CD4-positive, alpha-beta memory T cell (primary cell): ENCODE results near the gene TIMM23. TPM values are rescaled to one million over a fixed set of nuclear protein-coding genes. Genes with fewer than 3 reads are reported as not detected.
"Not testable (repeated sequence)": the region's sequence is repeated elsewhere in the genome, so short reads cannot be mapped to it uniquely, and the experiment has no call there.

Experiments
- CTCF ChIA-PET: fragments of 350-600 bp; sonication (Branson Sonifier 250); formaldehyde crosslinking; loops from one replicate; lab custom pipeline; 2021; ENCODE audit warnings: inconsistent platforms; ENCODE audit not compliant: partially characterized antibody; lab: Charles Lee
- POLR2A ChIA-PET: fragments of 350-600 bp; sonication (Branson Sonifier 250); formaldehyde crosslinking; loops from one replicate; lab custom pipeline; 2021; ENCODE audit not compliant: partially characterized antibody; lab: Charles Lee
- DNase-seq, 5 donors: peaks; one replicate each; pipeline versions ENCODE4 v3.0.0 to v3.0.0-alpha.2; 2020 to 2022; ENCODE audit warnings: mixed read lengths in 1 of 5
- H3K27ac ChIP-seq: one replicate; pipeline ENCODE4 v1.7.0; 2013; ENCODE audit warnings: low read depth, low read length
- H3K27me3 ChIP-seq: 2 replicates; pipeline ENCODE4 v1.7.0; 2013; ENCODE audit warnings: mild to moderate bottlenecking, low read length, moderate library complexity; ENCODE audit not compliant: insufficient read depth
- H3K36me3 ChIP-seq: 2 replicates; pipeline ENCODE4 v1.7.0; 2013; ENCODE audit warnings: mild to moderate bottlenecking, low read length, moderate library complexity; ENCODE audit not compliant: insufficient read depth
- H3K4me1 ChIP-seq: 2 replicates; pipeline ENCODE4 v1.7.0; 2013; ENCODE audit warnings: mild to moderate bottlenecking, low read length, moderate library complexity; ENCODE audit not compliant: insufficient read depth
- H3K4me3 ChIP-seq, 2 donors: one replicate each; pipeline ENCODE4 v1.7.0; 2013; ENCODE audit warnings: low read length in 2 of 2, mild to moderate bottlenecking in 1 of 2
- H3K9me3 ChIP-seq, 2 donors: one replicate each; pipeline ENCODE4 v1.7.0; 2013; ENCODE audit warnings: low read length in 2 of 2, control low read depth in 1 of 2; ENCODE audit not compliant: control insufficient read depth in 1 of 2
- H3K27ac Mint-ChIP-seq, 7 donors: one replicate each; pipeline ENCODE4 v1.8.0; 2020 to 2021; ENCODE audit warnings: mixed read lengths in 7 of 7, mild to moderate bottlenecking in 6 of 7, inconsistent platforms in 3 of 7, moderate library complexity in 3 of 7
- H3K27me3 Mint-ChIP-seq, 2 donors: one replicate each; pipeline ENCODE4 v1.8.0; 2020 to 2021; ENCODE audit warnings: mixed read lengths in 2 of 2
- H3K36me3 Mint-ChIP-seq, 2 donors: one replicate each; pipeline ENCODE4 v1.8.0; 2020 to 2021; ENCODE audit warnings: mixed read lengths in 2 of 2, inconsistent platforms in 1 of 2, mild to moderate bottlenecking in 1 of 2
- H3K4me1 Mint-ChIP-seq, 4 donors: one replicate each; pipeline ENCODE4 v1.8.0; 2020 to 2021; ENCODE audit warnings: mixed read lengths in 4 of 4, mild to moderate bottlenecking in 1 of 4
- H3K4me3 Mint-ChIP-seq, 8 donors: one replicate each; pipeline ENCODE4 v1.8.0; 2020 to 2021; ENCODE audit warnings: mixed read lengths in 8 of 8, mild to moderate bottlenecking in 7 of 8, moderate library complexity in 6 of 8, inconsistent platforms in 3 of 8
- H3K9me3 Mint-ChIP-seq, 8 donors: one replicate each; pipeline ENCODE4 v1.8.0; 2020 to 2021; ENCODE audit warnings: mixed read lengths in 8 of 8, mild to moderate bottlenecking in 5 of 8, inconsistent platforms in 3 of 8, moderate library complexity in 1 of 8
- intact Hi-C: fragments of 100-400 bp; cut with micrococcal nuclease; formaldehyde crosslinking; loops from one replicate; pipeline ENCODE4 v1.15.1; 2023
- polyA plus RNA-seq, 2 donors: library from polyadenylated mRNA; unstranded; fragments of 300-500 nt; fragmentation: Illumina TruSeq; gene quantifications; one replicate each; pipeline ENCODE4 v1.2.3, GENCODE V29; 2021
- total RNA-seq, 2 experiments: library from RNA; stranded (reverse); gene quantifications; one replicate each; pipeline ENCODE4 v1.2.3, GENCODE V29; 2021

The TIMM23 gene
- total and polyA plus RNA-seq, 4 experiments from 2014 or later, result 25.0 to 66.6 (median 44.1) TPM

- POLR2A ChIA-PET, H3K27ac Mint-ChIP-seq, intact Hi-C loops, H3K4me3 ChIP-seq, CTCF ChIA-PET, H3K27ac ChIP-seq, H3K4me3 Mint-ChIP-seq, H3K9me3 Mint-ChIP-seq, DNase-seq, H3K27me3 ChIP-seq, H3K4me1 ChIP-seq, H3K9me3 ChIP-seq, H3K27me3 Mint-ChIP-seq, H3K4me1 Mint-ChIP-seq, H3K36me3 ChIP-seq: not testable (repeated sequence)
- peaks cover 12 to 43% of the 10 kb centered on the region in 2 donors for H3K36me3 Mint-ChIP-seq
Observed at GRCh38 chr10:45985590-45985989, 13.3 kb downstream of the TIMM23 start.

GRCh38 chr10:45997557-45997956 lies 25.3 kb downstream of the TIMM23 start:
- no peak overlapping the region for H3K4me3 Mint-ChIP-seq
- H3K9me3 ChIP-seq, result no peaks in the 10 kb centered on the region
- no peaks in the 10 kb centered on the region for H3K27me3 ChIP-seq
- no peaks in the 10 kb centered on the region for H3K27me3 Mint-ChIP-seq
- ChIA-PET CTCF (interaction anchor here (0.7 kb wide), 1 partner anchor 205 kb away, joined by 3 read pairs; no protein-coding TSS in a partner anchor), POLR2A (no interaction called here)
- peak overlapping the region in 4 of 7 donors; percentile 48 to 69 (median 57) for H3K27ac Mint-ChIP-seq
- no peaks in the 10 kb centered on the region for H3K4me1 ChIP-seq
- peaks cover 55 to 58% of the 10 kb centered on the region in 2 donors for H3K36me3 Mint-ChIP-seq
- H3K4me1 Mint-ChIP-seq, result peaks cover 0 to 5% (median 2%) of the 10 kb centered on the region in 4 donors
- peaks cover 0 to 6% (median 0%) of the 10 kb centered on the region in 8 donors for H3K9me3 Mint-ChIP-seq
- peaks cover 14% of the 10 kb centered on the region for H3K36me3 ChIP-seq
- DNase-seq, result no peak
- no peak overlapping the region for H3K4me3 ChIP-seq
- H3K27ac ChIP-seq, result no peak overlapping the region
- intact Hi-C loops, result no loop called here

- H3K27ac Mint-ChIP-seq, result peak overlapping the region in 2 of 7 donors; percentile 48 to 62
- peaks cover 0 to 6% (median 0%) of the 10 kb centered on the region in 8 donors for H3K9me3 Mint-ChIP-seq
- Histone ChIP-seq H3K27me3 (no peaks in the 10 kb centered on the region), H3K4me3 (no peak overlapping the region), H3K36me3 (peaks cover 16% of the 10 kb centered on the region), H3K27ac (no peak overlapping the region), H3K9me3 (no peaks in the 10 kb centered on the region), H3K4me1 (no peaks in the 10 kb centered on the region)
- peaks cover 56 to 58% of the 10 kb centered on the region in 2 donors for H3K36me3 Mint-ChIP-seq
- intact Hi-C loops, result no loop called here
- POLR2A ChIA-PET, result no interaction called here
- peaks cover 0 to 5% (median 2%) of the 10 kb centered on the region in 4 donors for H3K4me1 Mint-ChIP-seq
- CTCF ChIA-PET, result no interaction called here
- H3K4me3 Mint-ChIP-seq, result no peak overlapping the region
- no peaks in the 10 kb centered on the region for H3K27me3 Mint-ChIP-seq
- no peak for DNase-seq
Observed at GRCh38 chr10:45997994-45998763, 25.9 kb downstream of the TIMM23 start.

GRCh38 chr10:45999955-46000354 lies 27.7 kb downstream of the TIMM23 start:
- DNase-seq, POLR2A ChIA-PET, H3K4me3 ChIP-seq, H3K9me3 ChIP-seq, H3K27ac ChIP-seq, H3K4me3 Mint-ChIP-seq, H3K27me3 Mint-ChIP-seq, intact Hi-C loops, H3K27me3 ChIP-seq, CTCF ChIA-PET, H3K4me1 ChIP-seq, H3K9me3 Mint-ChIP-seq, H3K4me1 Mint-ChIP-seq: not testable (repeated sequence)
- peaks cover 28% of the 10 kb centered on the region for H3K36me3 ChIP-seq
- H3K27ac Mint-ChIP-seq, result peak overlapping the region in 2 of 7 donors; percentile 14 to 47
- H3K36me3 Mint-ChIP-seq, result peaks cover 56 to 68% of the 10 kb centered on the region in 2 donors

- Mint-ChIP-seq H3K36me3 (peaks cover 59 to 73% of the 10 kb centered on the region in 2 donors), H3K27ac (peak overlapping the region in 2 of 7 donors; percentile 17 to 22), H3K4me1 (no peaks in the 10 kb centered on the region), H3K4me3 (no peak overlapping the region), H3K9me3 (peaks cover 0 to 6% (median 0%) of the 10 kb centered on the region in 8 donors), H3K27me3 (no peaks in the 10 kb centered on the region)
- no peak overlapping the region for H3K27ac ChIP-seq
- H3K9me3 ChIP-seq, result no peaks in the 10 kb centered on the region
- no peak overlapping the region for H3K4me3 ChIP-seq
- no peak for DNase-seq
- intact Hi-C loops, result no loop called here
- CTCF ChIA-PET, result interaction anchor here (0.6 kb wide), 1 partner anchor 28 kb away, joined by 3 read pairs; no protein-coding TSS in a partner anchor
- POLR2A ChIA-PET, result no interaction called here
- H3K4me1 ChIP-seq, result no peaks in the 10 kb centered on the region
- H3K36me3 ChIP-seq, result peaks cover 32% of the 10 kb centered on the region
- H3K27me3 ChIP-seq, result no peaks in the 10 kb centered on the region
Observed at GRCh38 chr10:46000538-46000937, 28.2 kb downstream of the TIMM23 start.

DNA sequence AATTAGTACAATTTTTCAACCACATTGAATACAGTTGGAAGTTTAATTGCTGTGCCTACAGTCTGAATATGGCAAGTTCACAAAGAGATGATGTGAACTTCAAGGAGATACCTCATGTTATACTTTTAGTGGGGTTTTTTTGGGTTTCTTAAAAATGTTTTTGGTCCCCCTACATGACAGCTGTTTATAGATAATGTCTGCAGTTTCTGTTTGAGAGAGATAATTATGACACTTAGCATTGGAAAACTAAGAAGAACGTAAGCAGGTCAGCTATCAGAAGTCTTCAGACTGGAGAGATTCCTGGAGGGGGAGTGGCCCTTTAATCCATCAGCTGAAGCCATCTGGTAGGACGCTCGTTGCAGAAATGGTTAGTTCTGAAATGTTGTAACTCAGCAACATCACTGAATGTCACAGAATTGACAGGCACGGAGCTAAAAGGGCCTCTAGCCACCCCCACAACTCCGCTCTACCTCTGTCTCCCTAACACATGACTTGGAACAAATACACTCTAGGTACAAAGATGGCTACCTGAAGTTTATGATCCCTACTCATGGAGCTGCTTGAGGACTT lies 29.0 kb downstream of the TIMM23 start:
- Mint-ChIP-seq H3K4me3 (no peak overlapping the region), H3K36me3 (peaks cover 61 to 80% of the 10 kb centered on the region in 2 donors), H3K4me1 (no peaks in the 10 kb centered on the region), H3K9me3 (peaks cover 0 to 6% (median 0%) of the 10 kb centered on the region in 8 donors), H3K27me3 (no peaks in the 10 kb centered on the region), H3K27ac (peak overlapping the region in 1 of 7 donors; percentile 13)
- no peak for DNase-seq
- no peak overlapping the region for H3K27ac ChIP-seq
- H3K36me3 ChIP-seq, result peaks cover 39% of the 10 kb centered on the region
- no peak overlapping the region for H3K4me3 ChIP-seq
- intact Hi-C loops, result no loop called here
- ChIA-PET CTCF (interaction anchor here (0.6 to 1.9 kb wide), 3 partner anchors 16 to 28 kb away, joined by 3 to 6 read pairs (median 3); no protein-coding TSS in a partner anchor), POLR2A (interaction anchor here (0.8 kb wide), 1 partner anchor 19 kb away, joined by 3 read pairs; no protein-coding TSS in a partner anchor)
- no peaks in the 10 kb centered on the region for H3K9me3 ChIP-seq
- no peaks in the 10 kb centered on the region for H3K27me3 ChIP-seq
- no peaks in the 10 kb centered on the region for H3K4me1 ChIP-seq

GRCh38 chr10:46002189-46002687 lies 29.9 kb downstream of the TIMM23 start:
- H3K27ac Mint-ChIP-seq, result peak overlapping the region in 1 of 7 donors; percentile 6
- H3K4me3 Mint-ChIP-seq, H3K4me3 ChIP-seq, H3K27me3 Mint-ChIP-seq, DNase-seq, H3K4me1 Mint-ChIP-seq, H3K4me1 ChIP-seq, intact Hi-C loops, H3K27ac ChIP-seq, H3K9me3 ChIP-seq, H3K9me3 Mint-ChIP-seq, H3K27me3 ChIP-seq: not testable (repeated sequence)
- H3K36me3 Mint-ChIP-seq, result peaks cover 58 to 87% of the 10 kb centered on the region in 2 donors
- ChIA-PET POLR2A (interaction anchor here (0.8 kb wide), 1 partner anchor 18 kb away, joined by 3 read pairs; no protein-coding TSS in a partner anchor), CTCF (interaction anchor here (1.0 to 1.9 kb wide), 2 partner anchors 15 to 27 kb away, joined by 3 to 6 read pairs; no protein-coding TSS in a partner anchor)
- peaks cover 47% of the 10 kb centered on the region for H3K36me3 ChIP-seq
